Epithelial cell of esophagus (primary cell): Measurements from ENCODE around the gene SLC17A6.

Experiments
- DNase-seq: peaks from one replicate; pipeline ENCODE4 v3.0.0; 2010; ENCODE audit warnings: low read depth
- H3K4me3 ChIP-seq: 2 replicates; pipeline ENCODE4 v1.5.1; 2011; ENCODE audit warnings: mild to moderate bottlenecking, low read length, control low read depth
- CTCF ChIP-seq: IDR thresholded peaks from 2 replicates; pipeline ENCODE4 v1.5.1; 2011; ENCODE audit warnings: low read depth, mild to moderate bottlenecking, low read length, control low read depth, inconsistent platforms; ENCODE audit not compliant: insufficient read depth; ENCODE audit errors: missing control alignments

Gene SLC17A6

DNA sequence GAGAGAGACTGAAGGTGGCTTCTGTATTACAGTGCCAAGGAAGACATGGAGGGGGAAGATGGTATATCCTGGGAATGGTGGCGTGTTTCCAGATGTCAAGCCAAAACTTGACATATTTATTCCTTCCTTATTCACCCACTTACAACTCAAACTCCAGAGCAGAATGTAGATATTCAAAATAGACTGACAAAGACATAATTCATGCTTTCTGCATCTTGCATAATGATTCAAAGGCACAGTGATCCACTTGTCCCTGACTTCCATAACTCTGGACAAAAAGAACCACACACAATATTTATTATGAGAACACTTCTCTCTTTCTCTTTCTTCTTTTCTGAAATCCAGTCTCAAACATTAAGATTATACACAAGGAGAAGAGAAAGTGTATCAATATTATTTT, 48.9 kb downstream of the SLC17A6 start:
- no peak for TF ChIP-seq CTCF
- no peak overlapping the region for H3K4me3 ChIP-seq
- no peak for DNase-seq

DNA sequence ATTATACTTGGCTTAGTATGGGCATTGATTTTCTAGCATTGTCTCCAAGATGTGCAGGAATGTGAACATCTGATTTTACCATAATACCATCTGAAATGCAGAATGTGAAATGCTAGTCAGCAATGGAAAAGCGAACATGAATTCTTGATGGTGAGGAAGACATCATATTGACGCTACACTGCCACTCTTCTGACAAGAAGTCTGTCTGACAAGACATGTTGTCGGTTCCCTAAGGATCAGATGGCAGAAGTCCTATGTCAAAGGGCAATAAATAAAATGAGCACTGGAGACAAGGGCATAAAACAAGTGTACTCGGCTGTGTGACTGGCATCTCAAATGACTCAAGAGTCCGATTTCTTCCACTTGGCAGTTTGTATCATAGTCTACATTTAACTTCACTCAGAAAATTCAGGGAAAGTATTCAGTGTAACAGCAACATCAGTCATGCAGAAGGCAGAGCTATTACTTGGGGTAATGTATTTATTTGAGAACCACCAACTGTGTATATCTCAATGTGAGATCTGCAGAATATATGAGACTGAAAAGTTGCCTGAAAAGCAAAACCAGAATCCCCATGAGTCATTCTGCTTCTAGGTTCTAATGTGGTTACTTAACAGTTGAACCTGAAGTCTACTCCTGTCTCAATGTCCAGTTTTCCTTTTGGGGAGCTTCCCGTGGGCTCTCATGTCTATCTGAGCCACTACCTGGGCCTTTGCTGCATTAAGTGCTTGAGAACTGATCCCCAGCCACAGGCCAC, 51.5 kb downstream of the SLC17A6 start:
- peak; percentile 4 for DNase-seq
- no peak overlapping the region for H3K4me3 ChIP-seq
- no peak for TF ChIP-seq CTCF

- H3K4me3 ChIP-seq = no peak overlapping the region
- TF ChIP-seq CTCF = no peak
- DNase-seq = no peak
Observed at GRCh38 chr11:22390283-22390655, 52.1 kb downstream of the SLC17A6 start.

DNA sequence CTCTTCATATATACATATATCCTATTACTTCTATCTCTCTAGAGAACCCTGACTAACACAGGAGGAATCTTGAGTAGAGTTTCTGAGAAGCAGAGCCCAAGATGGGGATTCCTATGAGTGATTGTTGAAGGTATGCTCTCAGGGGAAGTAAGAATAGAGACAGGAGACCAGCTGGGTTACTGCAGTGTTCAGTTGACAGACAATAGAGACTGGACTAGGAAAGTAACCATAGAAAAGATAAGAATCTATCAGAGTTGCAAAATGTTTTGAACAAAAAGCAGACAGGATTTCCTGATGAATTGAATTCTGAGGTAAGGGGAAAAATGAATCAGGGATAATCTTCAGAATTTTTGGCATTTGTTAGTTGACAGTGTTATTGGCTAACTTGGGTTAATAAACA, 54.4 kb downstream of the SLC17A6 start:
- peak; percentile 4 for DNase-seq
- no peak overlapping the region for H3K4me3 ChIP-seq

DNA sequence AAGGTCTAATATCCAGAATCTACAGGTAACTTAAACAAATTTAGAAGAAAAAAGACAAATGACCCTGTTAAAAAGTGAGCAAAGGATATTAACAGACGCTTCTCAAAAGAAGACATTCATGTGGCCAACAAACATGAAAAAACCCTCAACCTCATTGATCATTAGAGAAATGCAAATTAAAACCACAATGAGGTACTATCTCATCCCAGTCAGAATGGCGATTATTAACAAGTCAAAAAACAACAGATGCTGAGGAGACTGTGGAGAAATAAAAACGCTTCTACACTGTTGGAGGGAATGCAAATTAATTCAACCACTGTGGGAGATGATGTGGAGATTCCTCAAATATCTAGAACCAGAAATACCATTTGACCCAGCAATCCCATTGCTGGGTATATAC, 67.2 kb downstream of the SLC17A6 start:
- no peak for TF ChIP-seq CTCF
- no peak for DNase-seq
- no peak overlapping the region for H3K4me3 ChIP-seq

More for the DNA sequence above, 54.4 kb downstream of the SLC17A6 start:
- TF ChIP-seq CTCF = no peak

DNA sequence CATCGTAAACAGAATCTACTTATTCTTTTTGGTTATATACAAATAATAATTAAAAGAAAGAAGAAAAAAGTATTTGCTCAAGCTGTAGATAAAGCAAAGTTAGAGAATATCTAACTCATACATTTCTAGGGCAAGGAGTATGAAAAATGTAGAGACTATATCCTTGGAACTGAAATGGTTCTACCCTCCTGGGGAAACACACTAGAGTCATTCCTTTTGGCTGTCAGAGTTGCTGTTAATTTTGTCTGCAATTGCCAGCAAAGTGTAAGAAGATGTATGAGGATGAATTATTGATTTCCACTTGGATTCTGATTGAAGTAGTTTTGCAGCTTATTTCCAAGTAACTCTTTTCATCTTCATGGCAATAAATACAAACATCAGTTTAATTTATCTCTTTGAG, 69.1 kb downstream of the SLC17A6 start:
- TF ChIP-seq CTCF = no peak
- no peak overlapping the region for H3K4me3 ChIP-seq
- DNase-seq = no peak

DNA sequence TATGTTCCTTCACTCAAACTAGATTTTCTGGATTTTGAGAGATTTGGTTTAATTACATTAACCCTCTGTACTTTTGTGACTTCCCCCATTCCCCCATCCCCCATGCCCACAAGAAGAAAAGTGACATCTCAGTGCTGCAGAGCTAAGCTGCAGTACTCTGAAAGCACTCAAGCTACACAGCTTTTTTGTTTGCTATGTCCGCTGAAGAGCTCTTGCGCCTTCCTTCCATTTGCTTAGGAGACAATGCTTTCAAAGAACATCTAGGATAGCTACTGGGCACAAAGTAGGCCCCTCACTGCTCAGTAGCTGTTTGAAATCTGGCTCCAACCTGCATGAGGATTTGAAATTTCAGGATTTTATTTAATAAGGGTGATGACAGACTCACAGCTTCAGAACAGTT, 69.7 kb downstream of the SLC17A6 start:
- H3K4me3 ChIP-seq = no peak overlapping the region
- no peak for TF ChIP-seq CTCF
- DNase-seq = no peak
